Activated T-cell treated with anti-CD3 and anti-CD28 coated beads for 48 hours (primary cell): ENCODE measurements around the gene TREX2.

Experiments used
- DNase-seq: peaks from one replicate; pipeline ENCODE4 v3.0.0-alpha.2; 2020; ENCODE audit warnings: low read depth

The TREX2 gene

DNA sequence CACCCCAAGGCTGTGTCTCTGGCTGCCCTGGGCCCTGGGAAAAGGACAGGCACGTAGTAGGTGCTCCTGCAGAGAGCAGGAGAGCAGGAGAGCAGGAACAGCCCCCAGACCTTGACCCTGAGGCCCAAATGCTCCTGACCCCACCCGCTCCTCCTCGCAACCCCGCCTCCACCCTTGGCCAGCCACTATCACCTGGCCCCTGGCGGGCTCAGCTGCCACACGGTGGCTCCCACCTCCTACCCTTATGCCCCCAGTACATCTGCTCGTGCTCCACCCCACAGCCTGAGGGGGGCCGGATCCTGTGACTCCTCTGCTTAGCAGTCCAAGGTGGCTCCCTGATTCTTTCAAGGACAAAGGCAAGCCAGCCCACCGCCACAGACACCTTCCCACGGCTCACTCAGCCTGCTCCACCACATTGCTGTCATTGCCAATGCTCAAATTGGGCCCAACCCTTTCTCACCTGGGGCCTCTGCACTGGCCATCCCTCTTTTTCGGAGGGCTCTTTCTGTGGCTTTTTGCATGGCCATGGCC, 30.0 kb upstream of the TREX2 start:
- no peak for DNase-seq

DNA sequence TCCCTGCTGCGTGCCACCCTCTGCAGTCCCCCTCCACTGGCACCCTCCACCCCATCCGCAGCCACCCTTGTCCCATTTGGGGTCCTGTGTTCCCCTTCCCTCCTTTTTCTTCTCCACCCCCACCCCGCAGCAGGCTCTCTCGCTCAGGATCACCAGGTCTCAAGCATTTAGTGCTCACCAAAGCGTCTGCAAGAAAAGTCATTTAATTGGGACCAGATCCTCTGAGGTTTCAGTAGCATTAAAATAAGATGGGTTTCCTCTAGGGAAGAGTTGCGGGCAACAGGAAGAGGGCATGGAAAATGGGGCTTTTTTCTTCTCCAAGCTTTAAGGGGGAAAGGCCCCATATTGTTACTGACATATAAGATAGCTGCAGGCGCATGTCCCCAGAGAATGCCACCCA, 29.4 kb upstream of the TREX2 start:
- no peak for DNase-seq

DNA sequence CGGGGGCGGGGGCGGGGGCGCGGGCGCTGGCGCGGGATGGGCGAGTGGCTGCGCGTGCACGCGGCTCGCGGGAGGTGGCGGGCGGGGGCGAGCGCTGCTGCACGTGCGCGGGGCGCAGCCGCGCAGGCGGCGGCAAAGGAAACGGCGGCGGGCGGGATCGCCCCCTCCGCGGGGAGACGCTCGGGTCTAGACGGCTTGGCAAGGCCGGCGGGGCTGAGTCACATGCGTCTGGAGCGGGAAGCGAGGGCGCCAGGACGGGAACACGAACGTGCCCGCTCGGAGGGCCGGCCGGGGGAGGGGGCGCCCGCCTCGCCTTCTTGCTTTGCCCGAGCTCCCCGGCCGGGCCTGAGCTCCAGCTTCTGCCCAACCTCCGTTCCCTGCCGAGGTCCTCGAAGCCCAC, 28.9 kb upstream of the TREX2 start:
- DNase-seq: peak; percentile 18

- DNase-seq: no peak
Measured at GRCh38 chrX:153474266-153474665, 28.4 kb upstream of the TREX2 start.

- no peak for DNase-seq
Measured at GRCh38 chrX:153473126-153473525, 27.3 kb upstream of the TREX2 start.

- no peak for DNase-seq
Measured at GRCh38 chrX:153471663-153472280, 25.9 kb upstream of the TREX2 start.

GRCh38 chrX:153470411-153471363, 24.8 kb upstream of the TREX2 start, which contains the start of gene HAUS7:
TSS of gene HAUS7 (minus strand) at chrX:153470576. CDS start at chrX:153470557, 19 bp downstream.
- DNase-seq: peak; percentile 78

GRCh38 chrX:153469811-153470410, 24.1 kb upstream of the TREX2 start:
- DNase-seq: peak; percentile 27

GRCh38 chrX:153468008-153468580, 22.2 kb upstream of the TREX2 start:
- DNase-seq: no peak

DNA sequence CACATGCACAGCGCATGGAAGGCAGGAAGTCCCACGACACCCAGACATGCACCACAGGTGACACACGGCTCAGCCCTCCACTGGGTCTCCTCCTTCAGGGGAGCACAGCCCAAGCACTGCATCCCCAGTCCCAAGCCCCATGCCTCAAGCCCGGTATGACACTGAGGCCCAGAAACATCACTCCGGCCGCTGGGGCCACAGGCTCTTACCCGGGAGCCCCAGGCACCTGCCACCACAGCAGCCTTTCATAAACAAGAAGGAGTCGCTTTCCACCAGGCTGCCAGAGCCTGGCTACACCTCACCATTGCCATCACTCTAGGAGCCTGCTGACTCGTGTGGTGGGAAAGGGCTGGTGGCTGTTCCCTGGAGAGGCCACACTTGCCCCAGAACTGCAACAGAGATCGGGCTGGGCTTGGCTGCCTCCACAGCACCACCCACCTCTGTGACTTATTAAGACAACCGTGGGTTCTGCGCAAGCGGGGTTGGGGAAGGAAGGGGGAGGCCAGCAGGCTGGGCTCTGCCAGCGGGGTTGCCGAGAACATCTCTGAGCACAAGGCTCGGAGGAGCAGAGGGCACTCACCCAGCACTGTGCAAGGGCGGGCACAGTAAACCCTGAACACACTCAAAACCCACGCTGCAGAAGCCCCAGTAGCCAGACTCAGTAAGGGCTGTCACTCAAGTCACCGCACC, 20.0 kb upstream of the TREX2 start:
- no peak for DNase-seq

DNA sequence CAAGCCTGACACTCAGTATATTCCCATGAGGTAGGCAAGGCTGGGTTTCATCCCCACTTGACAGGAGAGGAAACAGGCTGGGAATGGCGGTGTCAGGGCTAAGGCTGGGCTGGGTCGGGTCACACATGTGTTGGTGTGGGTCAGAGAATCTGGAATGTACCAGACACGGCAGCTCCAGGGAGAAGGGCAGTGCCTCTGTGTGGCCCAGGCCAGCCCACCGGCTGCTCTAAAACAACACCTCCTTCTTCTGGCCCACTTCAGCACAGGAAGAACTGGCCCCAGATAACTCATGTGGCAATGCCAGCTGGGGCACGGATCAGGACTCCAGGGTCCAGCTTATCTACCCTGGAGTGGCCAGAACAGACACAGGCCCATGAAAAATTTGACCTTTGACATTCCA, 18.3 kb upstream of the TREX2 start:
- no peak for DNase-seq

- no peak for DNase-seq
Measured at GRCh38 chrX:153463556-153463955, 17.7 kb upstream of the TREX2 start.

GRCh38 chrX:153463031-153463430, 17.2 kb upstream of the TREX2 start:
- DNase-seq: no peak

DNA sequence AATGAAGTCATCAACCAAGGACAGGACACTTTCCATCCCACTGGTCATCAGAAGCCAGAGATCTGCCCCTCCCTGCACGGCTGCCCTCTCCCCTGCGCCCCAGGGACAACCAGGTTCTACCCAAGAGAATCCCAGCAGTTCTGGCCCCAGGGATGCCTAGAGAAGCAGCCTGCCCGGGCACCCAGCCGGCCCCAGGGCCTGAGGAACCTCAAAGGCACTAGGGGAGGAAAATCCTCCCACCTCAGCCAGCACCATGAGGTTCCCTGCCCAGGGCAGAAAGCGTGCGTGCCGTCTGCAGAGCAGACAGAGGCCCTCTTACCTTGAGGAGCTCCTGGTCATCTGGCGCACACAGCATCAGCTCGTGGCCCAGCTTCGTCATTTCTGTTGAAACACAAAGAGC, 16.4 kb upstream of the TREX2 start:
- DNase-seq: no peak

DNA sequence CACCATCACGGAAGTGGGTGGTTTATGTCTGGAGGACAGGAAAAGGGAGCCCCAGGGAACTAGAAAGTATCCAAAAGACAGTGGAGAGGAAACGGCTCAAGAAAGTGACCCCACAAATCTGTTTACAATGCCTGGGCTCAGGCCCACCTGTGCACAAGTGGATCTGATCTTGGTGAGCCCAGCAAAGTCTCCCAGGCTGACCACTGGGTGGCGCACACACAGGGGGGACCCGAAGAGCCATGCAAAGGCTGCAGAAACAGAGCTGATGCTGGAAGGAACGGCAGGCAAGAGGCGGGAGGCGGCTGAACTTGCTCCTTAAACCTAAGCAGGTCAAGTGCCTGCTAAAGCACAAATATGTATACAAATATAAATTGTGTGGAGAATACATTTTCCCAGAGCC, 15.0 kb upstream of the TREX2 start:
- DNase-seq: peak; percentile 31

DNA sequence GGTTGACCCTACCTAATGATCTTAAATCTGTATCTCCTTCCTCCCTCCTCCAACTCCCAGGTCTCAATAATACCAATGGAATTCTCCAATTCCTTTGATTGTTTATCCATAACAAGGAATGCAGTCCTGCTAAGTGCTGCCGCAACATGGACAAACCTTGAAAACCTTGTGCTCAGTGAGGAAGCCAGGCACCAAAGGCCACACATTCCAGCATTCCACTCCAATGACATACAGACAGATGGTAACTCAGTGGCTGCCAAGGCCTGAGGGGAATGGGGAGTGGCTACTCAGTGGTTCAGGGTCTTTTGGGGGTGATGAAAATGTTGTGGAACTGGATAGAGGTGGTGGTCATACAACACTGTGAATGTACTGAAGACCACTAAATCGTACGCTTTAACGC, 14.1 kb upstream of the TREX2 start:
- no peak for DNase-seq

DNA sequence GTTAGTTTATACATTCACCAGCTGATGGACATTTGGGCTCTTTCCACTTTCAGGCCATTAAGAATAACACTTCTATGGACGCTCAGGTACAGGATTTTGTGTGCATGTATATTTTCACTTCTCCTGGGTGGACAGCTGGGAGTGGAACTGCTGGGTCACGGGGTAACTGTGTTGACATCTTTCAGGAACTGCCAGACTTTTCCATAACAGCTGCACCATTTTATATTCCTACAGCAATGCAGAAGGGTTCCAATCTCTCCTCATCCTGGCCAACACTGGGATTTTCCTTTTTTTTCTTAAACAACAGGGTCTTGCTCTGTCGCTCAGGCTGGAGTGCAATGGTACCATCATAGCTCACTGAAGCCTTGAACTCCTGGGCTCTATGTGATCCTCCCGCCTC, 12.6 kb upstream of the TREX2 start:
- DNase-seq: no peak

DNA sequence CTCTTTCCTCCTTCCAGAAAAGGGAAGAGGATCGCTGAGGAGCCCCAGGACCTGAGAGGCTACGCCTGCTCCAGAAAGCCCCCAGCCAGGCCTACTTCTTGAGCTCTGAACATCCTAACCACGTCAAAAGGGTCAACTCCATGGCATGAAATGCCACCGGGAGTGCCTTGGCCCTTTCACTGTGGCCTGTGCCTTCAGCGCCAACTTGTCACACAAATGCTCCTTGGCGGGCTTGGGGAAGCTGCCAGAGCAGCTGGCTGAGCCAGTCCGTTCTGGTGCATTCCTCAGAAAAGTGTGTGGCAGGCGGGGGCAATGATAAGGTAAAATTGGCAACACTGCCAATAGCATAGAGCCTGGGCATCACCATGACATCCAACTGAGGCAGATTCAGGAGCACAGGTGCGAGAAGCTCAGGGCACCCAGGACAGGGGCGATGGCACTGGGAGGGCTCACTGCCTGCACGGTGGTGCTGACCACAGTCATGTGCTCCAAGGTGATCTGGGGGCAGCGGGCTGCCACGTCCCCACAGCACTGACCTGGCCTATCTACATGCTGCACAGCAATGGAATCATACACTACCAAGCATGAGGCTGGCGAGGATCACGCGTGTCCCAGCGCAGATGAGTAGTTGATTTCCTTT, 12.1 kb upstream of the TREX2 start:
- no peak for DNase-seq

DNA sequence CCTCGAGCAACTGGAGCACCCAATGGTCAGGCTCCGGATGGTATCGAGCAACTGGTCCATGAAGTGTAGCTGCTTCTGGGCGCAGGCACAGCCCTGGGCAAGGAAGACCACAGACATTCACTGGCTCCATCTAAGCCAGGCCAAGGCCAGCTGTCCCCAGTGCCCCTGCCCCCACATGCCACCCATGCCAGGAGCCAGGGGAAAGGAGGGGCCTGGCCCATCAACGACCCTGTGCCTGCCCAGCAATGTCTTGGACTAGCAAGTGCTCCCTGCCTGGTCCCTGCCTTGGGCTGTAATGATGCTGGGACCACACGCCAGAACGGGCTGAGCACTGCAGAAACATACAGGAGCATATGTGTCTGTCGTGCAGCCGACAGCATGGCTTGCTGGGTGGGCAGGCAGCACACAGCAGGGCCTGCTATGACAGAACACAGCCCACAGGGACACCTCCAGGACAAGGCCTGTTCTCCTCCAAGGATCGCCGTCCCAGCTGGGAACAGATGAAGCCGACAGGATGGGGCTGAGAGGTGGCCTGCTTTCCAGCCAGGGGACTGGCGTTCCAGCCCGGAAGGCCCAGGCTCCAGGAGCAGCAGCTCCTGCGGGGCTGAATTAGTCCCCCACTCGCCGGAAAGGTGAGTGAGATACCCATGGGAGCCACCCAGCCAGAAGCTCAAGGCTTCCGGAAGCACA, 11.4 kb upstream of the TREX2 start:
- no peak for DNase-seq

DNA sequence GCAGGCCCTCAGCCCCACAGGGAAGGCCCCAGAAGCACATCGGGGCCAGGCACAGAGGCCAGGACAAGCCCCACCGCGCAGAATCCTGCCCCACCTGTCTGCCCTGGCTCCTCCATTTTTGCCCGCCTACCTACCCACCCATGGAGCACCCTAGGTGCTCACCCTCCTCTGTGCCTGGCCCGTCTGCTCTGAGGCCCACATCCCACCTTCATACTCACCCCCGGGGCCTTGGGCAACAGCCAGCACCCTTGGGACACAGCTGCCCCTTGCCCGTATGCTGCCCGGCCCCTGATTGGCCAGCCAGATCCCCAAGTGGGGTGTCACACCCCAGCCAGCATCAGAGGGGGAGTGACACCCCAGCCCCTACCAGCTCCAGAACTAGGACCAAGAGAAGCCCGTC, 10.8 kb upstream of the TREX2 start:
- DNase-seq: no peak

DNA sequence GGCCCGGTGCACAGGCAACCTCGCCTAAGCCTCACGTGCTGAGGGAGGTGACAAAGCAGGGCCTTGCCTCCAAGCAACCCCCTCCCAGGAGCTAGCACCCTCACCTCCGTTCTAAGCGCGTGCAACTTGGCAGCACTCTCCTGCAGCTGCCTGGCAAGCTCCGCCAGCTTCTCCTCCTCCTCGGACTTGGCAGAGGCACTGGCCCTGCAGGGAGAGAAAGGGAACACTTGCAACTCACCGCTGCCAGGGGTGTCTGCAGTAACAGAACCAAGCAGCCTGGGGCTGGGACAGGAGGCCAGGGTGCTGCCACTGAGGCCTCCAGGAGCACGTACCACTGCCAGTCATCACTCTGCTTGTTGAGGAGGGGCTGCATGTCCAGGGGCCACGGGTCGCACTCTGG, 10.3 kb upstream of the TREX2 start:
- DNase-seq: no peak
